ENCODE results near the gene RALGPS1. TPM values are rescaled to one million over a fixed set of nuclear protein-coding genes. Genes with fewer than 3 reads are reported as not detected.
A peak's percentile ranks its signal among the peaks of the same experiment; 100 is the strongest.

RALGPS1 gene
- total RNA-seq, 4 donors from 2014 or later = 2.2 to 10.3 (median 5.4) TPM

DNA sequence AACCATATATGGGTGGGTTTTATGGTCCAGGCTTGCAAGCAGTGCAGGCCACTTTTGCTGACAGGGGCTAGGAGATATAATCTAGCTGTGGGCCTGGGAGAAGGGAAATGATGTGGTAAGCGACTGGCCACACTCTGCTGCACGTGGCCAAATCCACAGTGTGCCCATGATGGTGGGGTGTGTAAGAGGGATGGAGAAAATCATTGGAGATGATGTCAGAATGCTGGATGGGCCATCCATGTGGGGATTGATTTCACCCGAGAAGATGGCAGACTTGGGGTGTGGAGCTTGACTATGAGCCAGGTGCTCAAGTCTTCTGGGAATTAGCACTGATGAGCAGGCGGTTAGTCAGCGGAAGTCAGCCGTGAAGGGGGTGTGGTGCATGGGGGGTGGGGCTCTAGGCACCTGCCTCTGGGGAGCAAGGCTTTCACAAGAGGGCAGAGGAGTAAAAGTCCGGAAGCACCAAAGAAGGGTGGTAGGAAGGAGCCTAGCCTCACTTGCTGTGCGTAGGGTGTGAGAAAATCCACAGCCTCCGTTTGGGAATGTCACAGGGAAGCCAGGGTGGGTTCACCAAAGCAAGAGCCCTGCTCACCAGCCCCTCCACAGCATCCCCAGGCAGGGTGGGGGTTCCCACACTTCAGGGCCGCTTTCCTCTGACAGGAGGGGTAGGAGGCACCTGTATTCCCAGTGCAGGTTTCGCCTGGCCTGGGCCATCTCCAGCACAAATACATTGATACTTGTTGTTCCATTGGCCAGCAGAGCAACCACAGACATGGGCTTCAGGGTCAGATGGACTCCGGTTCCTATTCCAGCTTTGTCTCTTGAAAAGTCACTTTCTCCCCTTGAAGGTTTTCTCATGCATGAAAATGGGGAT lies 252.3 kb downstream of the RALGPS1 start:
- Histone ChIP-seq H3K9me3 (no peaks in the 10 kb centered on the region), H3K4me1 (peaks cover 0 to 22% of the 10 kb centered on the region in 2 donors), H3K27me3 (no peaks in the 10 kb centered on the region), H3K4me3 (no peak overlapping the region), H3K36me3 (no peaks in the 10 kb centered on the region), H3K27ac (no peak overlapping the region)
- peak in 1 of 2 donors; percentile 28 for ATAC-seq
- intact Hi-C loops (cut with DNase I; ENCODE audit: low total_unique reads) = no loop called here
- TF ChIP-seq, protein P1, sequence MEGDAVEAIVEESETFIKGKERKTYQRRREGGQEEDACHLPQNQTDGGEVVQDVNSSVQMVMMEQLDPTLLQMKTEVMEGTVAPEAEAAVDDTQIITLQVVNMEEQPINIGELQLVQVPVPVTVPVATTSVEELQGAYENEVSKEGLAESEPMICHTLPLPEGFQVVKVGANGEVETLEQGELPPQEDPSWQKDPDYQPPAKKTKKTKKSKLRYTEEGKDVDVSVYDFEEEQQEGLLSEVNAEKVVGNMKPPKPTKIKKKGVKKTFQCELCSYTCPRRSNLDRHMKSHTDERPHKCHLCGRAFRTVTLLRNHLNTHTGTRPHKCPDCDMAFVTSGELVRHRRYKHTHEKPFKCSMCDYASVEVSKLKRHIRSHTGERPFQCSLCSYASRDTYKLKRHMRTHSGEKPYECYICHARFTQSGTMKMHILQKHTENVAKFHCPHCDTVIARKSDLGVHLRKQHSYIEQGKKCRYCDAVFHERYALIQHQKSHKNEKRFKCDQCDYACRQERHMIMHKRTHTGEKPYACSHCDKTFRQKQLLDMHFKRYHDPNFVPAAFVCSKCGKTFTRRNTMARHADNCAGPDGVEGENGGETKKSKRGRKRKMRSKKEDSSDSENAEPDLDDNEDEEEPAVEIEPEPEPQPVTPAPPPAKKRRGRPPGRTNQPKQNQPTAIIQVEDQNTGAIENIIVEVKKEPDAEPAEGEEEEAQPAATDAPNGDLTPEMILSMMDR (IDR thresholded peaks at IDR 0.05 in 4 of 5, conservative IDR thresholded peaks at IDR 0.05 in 1 of 5) = no peak
- in situ Hi-C loops (cut with MboI; ENCODE audit: low sequenced_read_pairs in 4 of 4) = no loop called here
- DNase-seq = no peak

DNA sequence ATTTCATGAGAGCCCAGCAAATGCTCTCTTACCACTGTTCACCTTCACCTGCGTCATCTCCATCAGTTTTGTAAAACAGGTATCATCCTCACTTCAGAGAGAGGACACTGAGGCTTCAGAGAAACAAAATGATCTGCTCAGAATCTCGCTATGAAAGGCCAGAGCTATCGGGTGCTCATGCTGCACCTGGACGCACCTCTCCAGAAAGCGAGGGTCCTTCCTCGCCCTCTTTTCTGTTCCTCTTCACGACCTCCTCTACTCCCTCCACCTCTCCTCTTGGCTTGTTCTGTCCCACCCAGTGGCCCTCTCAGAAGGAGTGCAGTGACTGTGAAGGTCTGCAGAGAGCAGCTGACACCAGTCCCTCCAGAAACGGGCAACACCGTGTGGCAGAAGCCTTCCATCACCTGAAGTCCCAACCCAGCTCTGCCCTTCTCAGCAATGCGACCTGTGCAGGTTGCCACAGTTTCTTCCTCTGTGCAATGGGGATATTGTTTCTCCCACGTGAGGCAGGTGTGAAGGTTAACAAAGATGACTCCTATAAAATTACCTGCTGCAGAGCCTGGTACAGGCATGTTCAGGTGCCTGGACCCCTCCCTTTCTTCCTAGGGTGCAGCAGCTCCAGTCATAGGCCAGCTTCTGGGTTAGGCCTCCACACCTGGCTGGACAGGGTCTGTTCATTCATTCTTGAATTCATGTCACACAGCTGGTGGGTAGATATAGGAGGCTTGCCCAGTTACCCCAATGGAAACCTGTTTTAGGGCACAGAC lies 253.2 kb downstream of the RALGPS1 start:
- Histone ChIP-seq H3K4me3 (no peak overlapping the region), H3K9me3 (no peaks in the 10 kb centered on the region), H3K36me3 (no peaks in the 10 kb centered on the region), H3K27me3 (no peaks in the 10 kb centered on the region), H3K27ac (no peak overlapping the region), H3K4me1 (peaks cover 0 to 15% of the 10 kb centered on the region in 2 donors)
- TF ChIP-seq POLR2A (IDR thresholded peaks at IDR 0.05) = no peak
- TF ChIP-seq, protein P1 (IDR thresholded peaks at IDR 0.05 in 4 of 5, conservative IDR thresholded peaks at IDR 0.05 in 1 of 5) = no peak
- intact Hi-C loops (cut with DNase I; ENCODE audit: low total_unique reads) = no loop called here
- in situ Hi-C loops (cut with MboI; ENCODE audit: low sequenced_read_pairs in 4 of 4) = no loop called here
- DNase-seq = no peak
- no peak for ATAC-seq

DNA sequence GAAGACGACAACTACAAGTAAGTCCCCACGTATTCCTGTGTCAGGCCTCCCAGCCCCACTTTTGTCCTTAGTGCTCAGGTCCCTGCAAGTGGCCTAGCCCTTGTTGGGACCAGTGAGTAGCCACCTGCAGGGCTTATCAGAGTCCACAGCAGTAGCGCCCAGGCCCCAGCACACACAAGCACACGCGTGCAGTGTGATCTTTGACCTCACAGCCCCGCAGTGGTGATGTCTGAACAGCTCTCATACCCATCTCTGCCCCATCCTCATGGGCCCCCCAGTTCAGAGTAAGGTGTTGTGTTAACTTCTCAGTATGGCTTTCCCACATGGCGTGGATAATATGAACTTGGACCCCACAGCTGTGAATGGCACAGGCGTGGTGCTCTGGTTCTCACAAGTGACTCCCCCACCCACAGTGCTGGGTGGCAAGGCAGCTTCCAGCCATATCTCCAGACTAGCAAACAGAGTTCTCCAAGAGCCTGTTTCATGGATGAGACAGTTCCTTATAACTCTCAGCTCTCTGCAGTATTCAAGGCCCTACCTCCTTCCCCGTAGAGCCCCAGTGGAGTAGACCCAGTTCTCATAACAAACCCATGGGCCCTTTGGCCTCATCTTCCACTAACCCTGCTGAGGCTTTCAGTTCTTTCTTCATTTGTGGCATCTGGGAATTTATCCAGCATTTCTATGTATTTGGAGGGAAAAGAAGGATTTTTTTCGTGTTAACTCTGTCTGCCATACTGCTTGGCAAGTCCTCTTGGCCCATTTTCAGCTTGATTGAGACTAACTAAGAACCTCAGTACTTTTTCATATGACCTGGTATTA lies 254.4 kb downstream of the RALGPS1 start:
- no peaks in the 10 kb centered on the region for H3K27me3 ChIP-seq
- TF ChIP-seq, protein P1 (IDR thresholded peaks at IDR 0.05 in 4 of 5, conservative IDR thresholded peaks at IDR 0.05 in 1 of 5) = no peak
- TF ChIP-seq POLR2A (IDR thresholded peaks at IDR 0.05) = no peak
- no peak overlapping the region for H3K27ac ChIP-seq
- H3K36me3 ChIP-seq = no peaks in the 10 kb centered on the region
- H3K4me3 ChIP-seq = no peak overlapping the region
- in situ Hi-C loops (cut with MboI; ENCODE audit: low sequenced_read_pairs in 4 of 4) = no loop called here
- no peaks in the 10 kb centered on the region for H3K9me3 ChIP-seq
- intact Hi-C loops (cut with DNase I; ENCODE audit: low total_unique reads) = no loop called here
- no peak for ATAC-seq
- no peak for DNase-seq
- peaks cover 0 to 3% of the 10 kb centered on the region in 2 donors for H3K4me1 ChIP-seq

DNA sequence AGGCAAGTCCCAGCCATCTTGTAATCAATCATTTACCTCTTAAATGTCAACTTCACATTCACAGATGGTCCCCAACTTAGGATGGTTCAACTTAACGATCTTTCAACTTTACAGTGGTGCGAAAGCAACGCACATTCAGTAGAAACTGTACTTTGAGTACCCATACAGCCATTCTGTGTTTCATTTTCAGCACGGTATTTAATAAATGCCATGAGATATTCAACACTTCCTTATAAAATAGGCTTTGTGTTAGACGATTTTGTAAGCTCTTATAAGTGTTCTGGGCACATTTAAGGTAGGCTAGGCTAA lies 254.9 kb downstream of the RALGPS1 start:
- in situ Hi-C loops (cut with MboI; ENCODE audit: low sequenced_read_pairs in 4 of 4) = no loop called here
- no peaks in the 10 kb centered on the region for H3K9me3 ChIP-seq
- H3K4me1 ChIP-seq = no peaks in the 10 kb centered on the region
- ATAC-seq (no peak), DNase-seq (no peak)
- intact Hi-C loops (cut with DNase I; ENCODE audit: low total_unique reads) = no loop called here
- H3K36me3 ChIP-seq = no peaks in the 10 kb centered on the region
- no peak overlapping the region for H3K4me3 ChIP-seq
- no peak for TF ChIP-seq POLR2A (IDR thresholded peaks at IDR 0.05)
- TF ChIP-seq, protein P1 (IDR thresholded peaks at IDR 0.05 in 4 of 5, conservative IDR thresholded peaks at IDR 0.05 in 1 of 5) = no peak
- H3K27ac ChIP-seq = no peak overlapping the region
- H3K27me3 ChIP-seq = no peaks in the 10 kb centered on the region

Data from gastrocnemius medialis (tissue), 4 donors.